ENCODE measurements around the gene HKDC1.
"Not testable (repeated sequence)": the region's sequence is repeated elsewhere in the genome, so short reads cannot be mapped to it uniquely, and the experiment has no call there.

Gene HKDC1

GRCh38 chr10:69278446-69278963 is 58.4 kb downstream of the HKDC1 start, which contains the start of gene HK1:
HK1 (plus strand) TSS chr10:69278496.
- DNase-seq (ENCODE audit: low read depth in 2 of 2) = no peak

- no peak for DNase-seq (ENCODE audit: low read depth in 2 of 2)
Measured at GRCh38 chr10:69279110-69279509, 59.0 kb downstream of the HKDC1 start.

- DNase-seq (ENCODE audit: low read depth in 2 of 2) = no peak
Measured at GRCh38 chr10:69281507-69282413, 61.6 kb downstream of the HKDC1 start.

GRCh38 chr10:69284402-69284801 is 64.3 kb downstream of the HKDC1 start:
- DNase-seq (ENCODE audit: low read depth in 2 of 2) = not testable (repeated sequence)

DNA sequence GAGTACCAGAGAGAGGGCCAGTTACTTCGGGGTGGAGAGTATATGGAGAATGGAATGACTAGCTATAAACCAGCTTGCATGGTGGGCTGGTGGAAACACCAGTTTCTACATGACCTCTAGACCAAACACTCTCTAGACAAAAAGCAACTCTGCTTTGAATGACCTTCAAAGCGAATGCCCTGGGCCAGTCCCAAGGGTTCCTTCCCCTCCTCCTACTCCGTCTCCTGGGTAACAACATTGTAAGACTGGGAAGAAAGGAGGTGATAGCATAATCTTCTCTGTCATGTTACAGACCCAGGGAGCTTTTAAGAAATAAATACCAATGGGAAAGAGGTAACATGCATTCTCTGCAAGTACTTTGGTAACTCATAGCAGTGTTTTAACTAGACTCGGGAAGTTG is 65.6 kb downstream of the HKDC1 start:
- DNase-seq (ENCODE audit: low read depth in 2 of 2) = no peak

- no peak for DNase-seq (ENCODE audit: low read depth in 2 of 2)
Measured at GRCh38 chr10:69287181-69287580, 67.0 kb downstream of the HKDC1 start.

DNA sequence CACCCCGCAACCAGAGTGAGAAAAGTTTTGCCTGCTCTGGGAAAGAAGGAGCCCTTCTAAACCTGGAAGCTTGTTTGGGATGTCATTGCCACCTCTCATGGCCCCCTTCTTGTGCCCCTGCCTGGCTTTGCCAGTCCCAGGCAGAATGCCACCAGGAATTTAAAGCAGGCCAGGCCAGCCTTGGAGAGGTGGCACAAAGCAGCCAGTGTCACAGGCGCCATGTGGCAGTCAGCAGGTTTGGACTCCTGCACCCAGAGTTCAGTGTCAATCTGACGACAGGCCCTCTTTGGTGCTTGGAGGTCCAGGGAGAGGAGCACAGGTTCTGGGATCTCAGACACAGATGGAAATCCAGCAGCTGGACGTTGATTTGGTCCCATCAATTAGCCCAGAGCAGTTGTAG is 70.9 kb downstream of the HKDC1 start:
- no peak for DNase-seq (ENCODE audit: low read depth in 2 of 2)

DNA sequence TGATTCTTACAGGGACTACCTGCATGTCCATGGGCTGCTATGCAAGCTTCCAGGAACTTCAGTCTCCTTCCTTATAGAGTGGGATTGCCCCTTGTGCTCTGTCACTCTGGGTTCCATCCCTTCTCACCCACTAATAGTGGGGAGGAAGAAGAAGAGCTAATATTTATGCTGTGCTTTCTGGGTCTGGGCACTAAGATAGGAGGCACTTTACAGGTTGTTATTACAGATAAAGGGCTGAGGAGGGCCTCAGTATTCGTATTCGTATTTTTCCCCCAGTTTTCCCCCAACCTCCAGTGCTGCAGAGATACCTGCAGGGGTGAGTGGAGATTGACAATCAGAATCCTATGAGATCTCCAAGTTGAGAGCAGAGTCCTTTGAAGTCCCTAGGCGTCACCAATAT is 72.3 kb downstream of the HKDC1 start:
- no peak for DNase-seq (ENCODE audit: low read depth in 2 of 2)

- no peak for DNase-seq (ENCODE audit: low read depth in 2 of 2)
Measured at GRCh38 chr10:69295027-69295636, 75.0 kb downstream of the HKDC1 start.

DNA sequence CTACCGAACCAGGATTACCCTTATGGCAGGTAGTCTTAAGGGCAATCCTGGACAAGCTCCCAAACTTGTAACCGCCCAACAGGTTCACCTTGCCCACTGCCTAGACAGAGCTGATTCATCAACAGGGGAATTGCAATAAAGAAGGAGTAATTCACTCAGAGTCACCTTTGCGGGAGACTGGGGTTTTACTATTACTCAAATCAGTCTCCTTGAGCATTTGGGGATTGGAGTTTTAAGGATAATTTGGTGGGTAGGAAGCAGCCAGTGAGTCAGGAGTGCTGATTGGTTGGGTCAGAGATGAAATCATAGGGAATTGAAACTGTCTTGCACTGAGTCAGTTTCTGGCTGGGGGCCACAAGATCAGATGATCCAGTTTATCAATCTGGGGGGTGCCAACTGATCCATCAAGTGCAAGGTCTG is 83.5 kb downstream of the HKDC1 start:
- DNase-seq (ENCODE audit: low read depth in 2 of 2) = no peak

DNA sequence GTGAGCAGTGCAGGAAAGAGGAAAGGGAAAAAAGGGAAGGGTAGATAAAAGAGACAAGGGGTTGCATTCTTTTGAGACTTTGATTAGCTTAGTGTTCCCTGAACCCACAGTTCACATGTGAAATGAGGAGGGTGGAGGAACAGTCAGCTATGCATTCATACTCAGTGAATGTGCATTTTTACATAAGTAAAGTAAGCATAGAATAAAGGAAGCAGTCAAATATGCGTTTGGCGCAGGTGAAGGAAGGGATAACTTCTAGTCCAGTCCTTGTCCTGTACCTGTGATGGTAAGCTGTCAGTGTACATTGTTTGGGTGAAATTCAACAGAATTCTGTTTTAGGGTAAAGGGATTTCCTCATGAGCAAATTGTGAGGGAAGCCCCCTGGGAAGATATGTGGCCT is 86.3 kb downstream of the HKDC1 start:
- no peak for DNase-seq (ENCODE audit: low read depth in 2 of 2)

- no peak for DNase-seq (ENCODE audit: low read depth in 2 of 2)
Measured at GRCh38 chr10:69307434-69307833, 87.3 kb downstream of the HKDC1 start.

- not testable (repeated sequence) for DNase-seq (ENCODE audit: low read depth in 2 of 2)
Measured at GRCh38 chr10:69308304-69308703, 88.2 kb downstream of the HKDC1 start.

- no peak for DNase-seq (ENCODE audit: low read depth in 2 of 2)
Measured at GRCh38 chr10:69311309-69311708, 91.2 kb downstream of the HKDC1 start.

- no peak for DNase-seq (ENCODE audit: low read depth in 2 of 2)
Measured at GRCh38 chr10:69312528-69312927, 92.4 kb downstream of the HKDC1 start.

- no peak for DNase-seq (ENCODE audit: low read depth in 2 of 2)
Measured at GRCh38 chr10:69315100-69315542, 95.0 kb downstream of the HKDC1 start.

GRCh38 chr10:69315610-69316312 is 95.6 kb downstream of the HKDC1 start:
- DNase-seq (ENCODE audit: low read depth in 2 of 2) = no peak

DNA sequence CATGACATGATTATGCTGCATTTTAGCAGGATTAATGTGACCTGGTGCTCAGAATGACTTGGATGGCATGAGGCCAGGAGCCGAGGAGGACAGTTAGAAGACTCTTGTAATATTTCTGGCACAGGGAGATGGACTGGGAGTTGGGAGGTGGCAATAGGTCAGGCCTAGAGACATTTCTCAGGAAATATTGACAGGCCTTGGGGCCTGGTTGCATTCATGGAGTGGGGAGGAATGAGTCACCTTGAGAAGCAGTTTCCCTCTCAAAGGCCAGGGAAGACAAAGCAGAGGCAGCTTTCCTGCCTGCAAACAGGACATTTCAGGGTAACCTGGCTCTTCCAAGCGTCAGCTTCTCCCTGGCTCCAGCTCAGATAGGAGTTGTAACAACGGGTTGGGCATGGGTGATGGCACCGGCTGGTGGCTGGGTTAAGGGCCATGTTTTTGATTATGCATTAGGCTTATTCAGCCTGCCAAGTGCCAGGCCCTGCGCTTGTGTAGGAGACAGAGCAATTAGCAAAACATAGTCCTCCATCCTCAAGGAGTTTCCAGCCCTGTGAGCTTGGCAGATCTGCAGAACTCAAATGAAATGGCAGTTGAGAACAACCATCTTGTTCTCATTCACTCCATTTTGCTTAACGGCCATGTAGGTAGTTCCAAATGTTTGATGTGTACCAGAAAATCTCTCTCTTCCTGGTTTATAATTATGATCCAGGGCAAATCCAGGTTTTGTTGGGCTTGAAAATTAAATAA is 96.4 kb downstream of the HKDC1 start:
- no peak for DNase-seq (ENCODE audit: low read depth in 2 of 2)

All from stimulated activated CD4-positive, alpha-beta T cell treated with anti-CD3 and anti-CD28 coated beads, Interleukin-15, amount 100 ng/mL, for 48 hours (primary cell).